Astrocyte of the cerebellum (primary cell): ENCODE measurements around the gene FANCB.

Experiments used
- DNase-seq: peaks from one replicate; pipeline ENCODE4 v3.0.0-alpha.2; 2011; ENCODE audit warnings: low read depth
- H3K4me3 ChIP-seq: 2 replicates; pipeline ENCODE4 v1.5.1; 2011; ENCODE audit warnings: mild to moderate bottlenecking, low read depth, low read length, moderate library complexity
- in situ Hi-C: cut with HindIII; loops from 2 replicates; pipeline ENCODE4 v1.10.0; 2017; ENCODE audit warnings: low sequenced_read_pairs
- TF ChIP-seq, protein P1 (sequence below): IDR thresholded peaks from 2 replicates; pipeline ENCODE4 v1.5.1; 2012; ENCODE audit warnings: low read length, low read depth, moderate library complexity, mild to moderate bottlenecking; ENCODE audit errors: missing control alignments

FANCB gene

DNA sequence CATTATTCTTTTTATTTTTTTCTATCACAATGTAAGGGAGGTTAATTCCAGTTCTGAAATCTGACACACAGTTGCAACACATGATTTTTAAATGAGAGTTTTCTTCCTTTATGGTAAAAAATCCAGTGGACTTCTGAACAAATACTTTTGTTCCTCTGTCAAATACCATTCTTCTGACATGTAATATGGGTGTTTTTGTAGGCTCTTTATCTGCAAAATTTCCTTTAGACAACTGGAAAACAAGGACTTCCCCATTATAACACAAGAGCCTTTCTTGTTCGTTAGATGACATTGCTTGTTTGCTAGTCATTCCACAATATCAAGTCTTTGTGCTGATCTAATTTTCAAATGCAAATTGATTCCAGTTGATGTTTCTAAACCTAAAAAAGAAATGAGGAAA lies 7.7 kb downstream of the FANCB start:
- DNase-seq, result no peak
- TF ChIP-seq, protein P1, sequence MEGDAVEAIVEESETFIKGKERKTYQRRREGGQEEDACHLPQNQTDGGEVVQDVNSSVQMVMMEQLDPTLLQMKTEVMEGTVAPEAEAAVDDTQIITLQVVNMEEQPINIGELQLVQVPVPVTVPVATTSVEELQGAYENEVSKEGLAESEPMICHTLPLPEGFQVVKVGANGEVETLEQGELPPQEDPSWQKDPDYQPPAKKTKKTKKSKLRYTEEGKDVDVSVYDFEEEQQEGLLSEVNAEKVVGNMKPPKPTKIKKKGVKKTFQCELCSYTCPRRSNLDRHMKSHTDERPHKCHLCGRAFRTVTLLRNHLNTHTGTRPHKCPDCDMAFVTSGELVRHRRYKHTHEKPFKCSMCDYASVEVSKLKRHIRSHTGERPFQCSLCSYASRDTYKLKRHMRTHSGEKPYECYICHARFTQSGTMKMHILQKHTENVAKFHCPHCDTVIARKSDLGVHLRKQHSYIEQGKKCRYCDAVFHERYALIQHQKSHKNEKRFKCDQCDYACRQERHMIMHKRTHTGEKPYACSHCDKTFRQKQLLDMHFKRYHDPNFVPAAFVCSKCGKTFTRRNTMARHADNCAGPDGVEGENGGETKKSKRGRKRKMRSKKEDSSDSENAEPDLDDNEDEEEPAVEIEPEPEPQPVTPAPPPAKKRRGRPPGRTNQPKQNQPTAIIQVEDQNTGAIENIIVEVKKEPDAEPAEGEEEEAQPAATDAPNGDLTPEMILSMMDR, result no peak
- in situ Hi-C loops, result no loop called here
- no peak overlapping the region for H3K4me3 ChIP-seq

DNA sequence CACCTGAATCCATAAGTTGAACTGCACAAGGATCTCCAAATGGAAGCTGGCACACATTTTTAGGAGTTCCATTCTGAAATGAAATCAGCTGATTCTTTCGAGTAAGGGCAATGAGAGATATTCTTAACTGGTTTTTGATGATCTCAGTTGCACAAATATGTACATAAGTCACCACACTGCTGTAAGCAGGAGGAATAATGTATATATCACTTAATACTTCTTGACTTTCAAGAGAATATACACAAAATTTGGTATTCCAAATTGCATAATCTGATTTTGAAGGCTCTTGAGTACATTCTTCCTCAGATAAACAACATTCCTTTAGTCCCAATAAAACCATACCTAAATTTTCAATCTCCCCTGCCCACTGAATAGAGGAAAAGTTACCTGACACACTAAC lies 8.2 kb downstream of the FANCB start:
- in situ Hi-C loops, result no loop called here
- TF ChIP-seq, protein P1, result no peak

DNA sequence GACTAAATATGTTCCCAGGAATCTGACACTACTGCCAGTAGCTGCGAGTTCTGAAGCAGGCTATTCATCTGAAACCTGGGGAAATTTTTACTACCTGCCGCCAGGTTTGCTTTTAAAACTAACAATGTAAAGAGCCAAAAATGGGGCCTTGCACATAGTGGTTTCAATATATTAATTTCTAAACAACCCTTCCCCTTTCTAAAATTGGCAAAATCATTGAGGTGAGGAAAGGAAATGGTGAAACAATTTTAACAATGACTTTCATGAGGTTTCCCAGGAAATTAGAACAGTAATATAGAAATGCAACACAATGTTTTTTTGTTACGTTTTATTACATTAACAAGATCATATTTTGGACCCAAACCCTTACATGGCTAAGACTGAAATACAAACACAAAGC lies 21.3 kb downstream of the FANCB start:
- DNase-seq, result no peak
- H3K4me3 ChIP-seq, result no peak overlapping the region
- TF ChIP-seq, protein P1, result no peak
- in situ Hi-C loops, result no loop called here

More for the DNA sequence above, 8.2 kb downstream of the FANCB start:
- DNase-seq, result no peak
- H3K4me3 ChIP-seq, result no peak overlapping the region

DNA sequence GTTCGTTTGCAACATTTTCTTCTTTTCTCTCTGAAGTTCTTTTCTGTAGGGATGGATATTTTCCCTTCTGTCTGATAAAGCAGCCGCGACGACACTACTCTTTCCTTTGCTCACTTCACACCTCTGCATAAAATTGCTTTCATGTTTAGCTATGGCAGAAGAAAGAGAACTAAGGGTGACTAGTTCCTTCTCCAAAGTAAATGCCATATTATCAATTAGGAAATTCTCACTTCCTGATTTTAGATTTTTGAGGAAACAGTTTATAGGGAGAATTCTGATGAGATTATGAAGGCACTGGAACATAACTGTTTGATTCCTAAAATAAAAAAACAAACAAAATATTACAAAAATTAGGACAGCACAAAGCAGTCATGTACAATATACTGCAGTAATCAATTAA lies 29.2 kb downstream of the FANCB start:
- in situ Hi-C loops, result no loop called here
- TF ChIP-seq, protein P1, result no peak
- DNase-seq, result no peak
- H3K4me3 ChIP-seq, result no peak overlapping the region

DNA sequence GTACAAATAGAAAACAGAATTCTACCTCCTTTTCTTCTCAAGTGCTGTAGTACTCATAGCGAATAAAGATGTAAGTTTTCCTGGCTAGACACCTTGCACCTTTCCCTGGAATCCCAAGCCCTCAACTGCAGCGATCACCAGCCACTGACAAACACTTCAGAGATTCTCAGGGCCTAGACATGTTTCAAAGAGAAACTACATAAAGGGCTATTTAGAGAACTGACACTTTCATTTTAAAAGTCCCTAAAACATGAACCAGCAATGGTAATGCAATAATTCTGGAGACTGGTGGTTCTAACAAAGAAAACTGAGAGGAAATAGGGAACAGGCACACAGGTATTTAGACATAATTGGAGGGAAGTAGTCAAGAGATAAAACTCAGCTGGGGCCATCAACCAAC lies 35.7 kb downstream of the FANCB start:
- DNase-seq, result no peak
- in situ Hi-C loops, result no loop called here
- no peak overlapping the region for H3K4me3 ChIP-seq
- TF ChIP-seq, protein P1, result no peak

DNA sequence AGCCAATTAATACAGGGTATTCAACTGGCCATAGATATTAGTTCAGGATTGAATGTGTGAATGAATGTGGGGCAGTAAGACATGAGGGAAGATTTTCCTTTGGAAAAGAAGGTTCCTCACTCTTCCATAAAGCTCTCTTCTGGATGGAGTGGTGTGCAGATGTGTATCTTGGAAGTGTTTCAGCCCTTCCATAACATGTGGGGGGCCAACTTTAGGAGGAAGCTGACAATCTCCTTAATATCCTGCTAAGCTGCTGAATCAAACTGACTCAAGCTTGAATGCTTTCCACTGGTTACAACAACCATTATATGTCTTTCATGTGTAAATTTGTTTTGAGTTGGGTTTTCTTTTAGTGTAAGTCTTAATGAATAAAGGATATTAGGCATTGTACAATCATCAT lies 40.3 kb downstream of the FANCB start:
- in situ Hi-C loops, result no loop called here
- H3K4me3 ChIP-seq, result no peak overlapping the region
- TF ChIP-seq, protein P1, result no peak
- no peak for DNase-seq

DNA sequence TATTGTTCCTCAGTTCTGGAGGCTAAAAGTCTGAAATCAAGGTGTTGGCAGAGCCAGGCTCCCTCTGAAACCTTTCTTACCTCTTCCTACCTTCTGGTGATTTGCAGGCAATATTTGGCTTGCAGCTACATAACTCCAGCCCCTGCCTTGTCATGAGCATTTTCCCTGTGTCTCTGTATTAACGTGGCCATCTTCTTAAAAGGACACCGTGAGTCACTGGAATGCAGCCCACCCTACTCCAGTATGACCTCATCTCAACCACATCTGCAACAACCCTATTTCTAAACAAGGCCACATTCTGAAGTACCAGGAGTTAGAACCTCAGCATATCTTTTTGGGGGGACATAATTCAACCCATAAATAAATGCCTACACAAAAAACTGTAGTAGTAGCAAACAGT lies 40.7 kb downstream of the FANCB start:
- DNase-seq, result peak; percentile 18
- H3K4me3 ChIP-seq, result no peak overlapping the region
- in situ Hi-C loops, result no loop called here
- TF ChIP-seq, protein P1, result no peak
